ENCODE data around the gene HAUS6. TPM values are rescaled to one million over a fixed set of nuclear protein-coding genes. Genes with fewer than 3 reads are reported as not detected.

The HAUS6 gene
- total RNA-seq, 1 donor from 2014 or later, result 18.3 TPM

DNA sequence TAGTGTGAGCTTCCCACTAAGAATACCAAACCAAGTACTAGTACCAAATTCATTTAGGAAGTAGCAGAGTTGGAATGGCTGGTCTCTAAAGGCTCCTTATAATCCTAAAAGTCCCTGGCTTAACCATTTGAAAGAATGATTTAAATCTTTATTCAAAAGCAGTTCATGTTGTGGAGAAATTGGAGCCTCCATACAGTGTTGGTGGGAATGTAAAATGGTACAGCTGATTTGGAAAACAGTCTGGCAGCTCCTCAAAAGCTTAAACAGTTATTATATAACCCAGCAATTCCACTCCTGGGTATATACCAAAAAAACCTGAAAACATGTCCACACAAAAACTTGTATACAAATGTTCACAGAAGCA is 21.7 kb upstream of the HAUS6 start:
- no peak for DNase-seq
- Mint-ChIP-seq H3K27me3 (ENCODE audit: unreplicated experiment) (peaks cover 8% of the 10 kb centered on the region), H3K4me3 (ENCODE audit: unreplicated experiment) (no peak overlapping the region), H3K4me1 (ENCODE audit: low read depth, unreplicated experiment) (peaks cover 3% of the 10 kb centered on the region), H3K36me3 (ENCODE audit: unreplicated experiment) (no peaks in the 10 kb centered on the region), H3K27ac (ENCODE audit: unreplicated experiment) (no peak overlapping the region), H3K9me3 (ENCODE audit: unreplicated experiment) (peaks cover 4% of the 10 kb centered on the region)
- TF ChIP-seq, protein P1, sequence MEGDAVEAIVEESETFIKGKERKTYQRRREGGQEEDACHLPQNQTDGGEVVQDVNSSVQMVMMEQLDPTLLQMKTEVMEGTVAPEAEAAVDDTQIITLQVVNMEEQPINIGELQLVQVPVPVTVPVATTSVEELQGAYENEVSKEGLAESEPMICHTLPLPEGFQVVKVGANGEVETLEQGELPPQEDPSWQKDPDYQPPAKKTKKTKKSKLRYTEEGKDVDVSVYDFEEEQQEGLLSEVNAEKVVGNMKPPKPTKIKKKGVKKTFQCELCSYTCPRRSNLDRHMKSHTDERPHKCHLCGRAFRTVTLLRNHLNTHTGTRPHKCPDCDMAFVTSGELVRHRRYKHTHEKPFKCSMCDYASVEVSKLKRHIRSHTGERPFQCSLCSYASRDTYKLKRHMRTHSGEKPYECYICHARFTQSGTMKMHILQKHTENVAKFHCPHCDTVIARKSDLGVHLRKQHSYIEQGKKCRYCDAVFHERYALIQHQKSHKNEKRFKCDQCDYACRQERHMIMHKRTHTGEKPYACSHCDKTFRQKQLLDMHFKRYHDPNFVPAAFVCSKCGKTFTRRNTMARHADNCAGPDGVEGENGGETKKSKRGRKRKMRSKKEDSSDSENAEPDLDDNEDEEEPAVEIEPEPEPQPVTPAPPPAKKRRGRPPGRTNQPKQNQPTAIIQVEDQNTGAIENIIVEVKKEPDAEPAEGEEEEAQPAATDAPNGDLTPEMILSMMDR (IDR thresholded peaks at IDR 0.05; ENCODE audit: partially characterized antibody, unreplicated experiment), result no peak

DNA sequence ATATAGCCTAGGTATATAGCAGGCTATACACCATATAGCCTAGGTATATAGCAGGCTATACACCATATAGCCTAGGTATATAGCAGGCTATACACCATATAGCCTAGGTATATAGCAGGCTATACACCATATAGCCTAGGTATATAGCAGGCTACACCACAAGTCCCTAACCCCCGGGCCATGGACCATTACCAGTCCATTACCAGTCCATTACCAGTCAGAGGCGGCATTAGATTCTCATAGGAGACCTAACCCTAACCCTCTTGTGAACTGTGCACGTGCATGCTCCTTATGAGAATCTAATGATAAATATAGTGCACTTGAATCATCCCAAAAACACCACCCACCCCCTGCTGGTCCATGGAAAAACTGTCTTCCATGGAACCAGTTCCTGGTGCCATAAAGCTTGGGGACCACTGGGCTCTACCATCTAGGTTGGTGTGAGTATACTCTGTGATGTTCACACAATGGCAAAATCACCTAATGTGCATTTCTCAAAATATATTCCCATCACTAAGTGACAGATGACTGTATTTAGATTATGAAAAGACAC is 19.9 kb upstream of the HAUS6 start:
- no peaks in the 10 kb centered on the region for H3K4me1 Mint-ChIP-seq (ENCODE audit: low read depth, unreplicated experiment)
- H3K4me3 Mint-ChIP-seq (ENCODE audit: unreplicated experiment), result no peak overlapping the region

DNA sequence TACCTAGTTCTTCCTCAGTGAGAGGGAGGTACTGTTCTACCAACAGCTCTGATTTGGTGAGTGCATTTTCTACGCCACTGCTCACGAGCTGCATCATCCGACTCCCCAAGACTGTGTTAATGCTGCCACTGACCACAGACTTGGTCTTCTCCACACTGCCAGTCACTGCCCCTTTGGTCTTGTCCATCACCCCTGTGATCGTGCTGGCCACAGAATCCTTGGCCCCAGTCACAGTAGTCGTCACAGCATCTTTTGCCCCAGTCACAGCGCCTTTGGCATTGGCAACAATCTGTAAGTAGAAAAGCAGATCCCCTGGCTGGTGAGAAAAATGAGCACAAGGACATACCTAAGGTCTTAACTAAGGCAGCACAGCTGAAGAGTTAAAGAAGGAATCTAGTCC is 18.2 kb upstream of the HAUS6 start:
- no peak overlapping the region for H3K4me3 Mint-ChIP-seq (ENCODE audit: unreplicated experiment)
- H3K9me3 Mint-ChIP-seq (ENCODE audit: unreplicated experiment), result peaks cover 1% of the 10 kb centered on the region
- no peaks in the 10 kb centered on the region for H3K36me3 Mint-ChIP-seq (ENCODE audit: unreplicated experiment)
- TF ChIP-seq, protein P1 (IDR thresholded peaks at IDR 0.05; ENCODE audit: partially characterized antibody, unreplicated experiment), result no peak
- no peaks in the 10 kb centered on the region for H3K4me1 Mint-ChIP-seq (ENCODE audit: low read depth, unreplicated experiment)
- H3K27me3 Mint-ChIP-seq (ENCODE audit: unreplicated experiment), result peaks cover 2% of the 10 kb centered on the region
- H3K27ac Mint-ChIP-seq (ENCODE audit: unreplicated experiment), result no peak overlapping the region
- no peak for DNase-seq

More for the DNA sequence above, 19.9 kb upstream of the HAUS6 start:
- H3K27me3 Mint-ChIP-seq (ENCODE audit: unreplicated experiment), result peaks cover 4% of the 10 kb centered on the region
- no peak overlapping the region for H3K27ac Mint-ChIP-seq (ENCODE audit: unreplicated experiment)
- TF ChIP-seq, protein P1 (IDR thresholded peaks at IDR 0.05; ENCODE audit: partially characterized antibody, unreplicated experiment), result no peak
- no peaks in the 10 kb centered on the region for H3K36me3 Mint-ChIP-seq (ENCODE audit: unreplicated experiment)
- H3K9me3 Mint-ChIP-seq (ENCODE audit: unreplicated experiment), result peaks cover 4% of the 10 kb centered on the region
- DNase-seq, result no peak

DNA sequence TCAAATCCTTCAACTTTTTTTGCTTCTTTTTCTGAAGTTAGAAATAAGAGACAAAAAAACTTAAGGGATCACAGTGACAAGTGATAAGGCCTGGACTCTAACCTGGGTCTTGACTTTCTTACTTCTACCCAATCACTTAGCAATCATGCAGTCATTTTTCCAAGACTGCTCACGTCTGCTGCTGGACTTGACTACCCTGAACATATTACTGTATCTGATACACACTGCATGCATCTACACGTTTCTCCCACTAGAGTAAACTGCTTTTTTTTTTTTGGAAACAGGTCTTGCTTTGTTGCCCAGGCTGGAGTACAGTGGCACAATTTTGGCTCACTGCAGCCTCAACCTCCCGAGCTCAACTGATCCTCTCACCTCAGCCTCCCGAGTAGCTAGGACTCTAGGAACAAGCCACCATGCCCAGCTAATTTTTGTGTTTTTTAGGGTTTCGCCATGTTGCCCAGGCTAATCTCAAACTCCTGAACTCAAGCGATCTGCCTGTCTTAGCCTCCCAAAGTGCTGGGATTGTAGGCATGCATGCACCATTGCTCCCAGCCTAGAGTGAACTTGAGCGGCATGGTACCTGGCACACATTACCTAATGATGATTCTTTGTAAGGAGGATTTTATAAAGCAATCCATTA is 17.2 kb upstream of the HAUS6 start:
- no peaks in the 10 kb centered on the region for H3K4me1 Mint-ChIP-seq (ENCODE audit: low read depth, unreplicated experiment)
- no peak for DNase-seq
- no peak overlapping the region for H3K27ac Mint-ChIP-seq (ENCODE audit: unreplicated experiment)
- peaks cover 2% of the 10 kb centered on the region for H3K27me3 Mint-ChIP-seq (ENCODE audit: unreplicated experiment)
- no peaks in the 10 kb centered on the region for H3K36me3 Mint-ChIP-seq (ENCODE audit: unreplicated experiment)
- TF ChIP-seq, protein P1 (IDR thresholded peaks at IDR 0.05; ENCODE audit: partially characterized antibody, unreplicated experiment), result no peak
- H3K9me3 Mint-ChIP-seq (ENCODE audit: unreplicated experiment), result peaks cover 1% of the 10 kb centered on the region
- H3K4me3 Mint-ChIP-seq (ENCODE audit: unreplicated experiment), result no peak overlapping the region

DNA sequence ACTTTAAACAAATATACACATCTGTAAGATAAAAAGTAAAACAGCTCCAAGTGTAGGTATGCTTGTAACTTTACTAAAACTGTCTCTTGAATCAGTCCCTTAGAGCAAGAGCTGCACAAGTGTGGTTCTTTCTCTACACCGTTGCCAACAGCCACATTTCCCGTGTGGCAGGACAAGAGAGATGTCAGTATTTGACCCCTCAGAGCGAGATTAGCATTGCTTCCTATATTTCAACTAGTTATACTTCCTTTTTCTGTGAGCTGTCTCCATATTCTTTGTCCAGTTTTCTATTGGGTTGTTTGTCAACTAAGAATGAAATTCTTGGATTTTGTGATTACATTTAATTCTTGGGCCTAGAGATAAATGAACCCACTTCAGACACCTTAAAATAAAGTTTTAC is 16.5 kb upstream of the HAUS6 start:
- no peak for DNase-seq
- no peak overlapping the region for H3K27ac Mint-ChIP-seq (ENCODE audit: unreplicated experiment)
- TF ChIP-seq, protein P1 (IDR thresholded peaks at IDR 0.05; ENCODE audit: partially characterized antibody, unreplicated experiment), result no peak
- peaks cover 1% of the 10 kb centered on the region for H3K9me3 Mint-ChIP-seq (ENCODE audit: unreplicated experiment)
- H3K4me3 Mint-ChIP-seq (ENCODE audit: unreplicated experiment), result no peak overlapping the region
- no peaks in the 10 kb centered on the region for H3K4me1 Mint-ChIP-seq (ENCODE audit: low read depth, unreplicated experiment)
- peaks cover 2% of the 10 kb centered on the region for H3K27me3 Mint-ChIP-seq (ENCODE audit: unreplicated experiment)
- H3K36me3 Mint-ChIP-seq (ENCODE audit: unreplicated experiment), result no peaks in the 10 kb centered on the region
